Hepatocyte (in vitro differentiated cells): ENCODE results near the gene SERINC2.

Source experiments
- EZH2phosphoT487 ChIP-seq: fragments of 200-600 bp; sonication (generic); IDR thresholded peaks from one replicate; pipeline ENCODE4 v1.6.1; 2018; ENCODE audit warnings: antibody characterized with exemption, mild to moderate bottlenecking, low read depth, moderate library complexity; ENCODE audit not compliant: unreplicated experiment, severe bottlenecking
- TF ChIP-seq, protein P1 (sequence below): fragments of 200-600 bp; sonication (generic); IDR thresholded peaks from 2 replicates; pipeline ENCODE4 v1.5.1; 2016; ENCODE audit warnings: antibody characterized with exemption, mild to moderate bottlenecking; ENCODE audit not compliant: poor library complexity

DNA sequence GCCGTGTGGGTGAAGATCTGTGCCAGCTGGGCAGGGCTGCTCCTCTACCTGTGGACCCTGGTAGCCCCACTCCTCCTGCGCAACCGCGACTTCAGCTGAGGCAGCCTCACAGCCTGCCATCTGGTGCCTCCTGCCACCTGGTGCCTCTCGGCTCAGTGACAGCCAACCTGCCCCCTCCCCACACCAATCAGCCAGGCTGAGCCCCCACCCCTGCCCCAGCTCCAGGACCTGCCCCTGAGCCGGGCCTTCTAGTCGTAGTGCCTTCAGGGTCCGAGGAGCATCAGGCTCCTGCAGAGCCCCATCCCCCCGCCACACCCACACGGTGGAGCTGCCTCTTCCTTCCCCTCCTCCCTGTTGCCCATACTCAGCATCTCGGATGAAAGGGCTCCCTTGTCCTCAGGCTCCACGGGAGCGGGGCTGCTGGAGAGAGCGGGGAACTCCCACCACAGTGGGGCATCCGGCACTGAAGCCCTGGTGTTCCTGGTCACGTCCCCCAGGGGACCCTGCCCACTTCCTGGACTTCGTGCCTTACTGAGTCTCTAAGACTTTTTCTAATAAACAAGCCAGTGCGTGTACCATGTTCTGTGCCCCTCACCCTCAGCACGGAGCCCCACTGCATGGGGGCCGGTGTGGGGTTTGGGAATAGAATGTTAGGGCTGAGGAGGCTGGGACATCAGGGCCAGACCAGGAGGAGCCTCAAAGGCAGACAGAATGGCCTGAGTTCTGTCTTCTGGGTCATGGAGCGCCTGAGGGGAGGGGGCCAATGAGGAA is 21.3 kb downstream of the SERINC2 start:
- TF ChIP-seq, protein P1, sequence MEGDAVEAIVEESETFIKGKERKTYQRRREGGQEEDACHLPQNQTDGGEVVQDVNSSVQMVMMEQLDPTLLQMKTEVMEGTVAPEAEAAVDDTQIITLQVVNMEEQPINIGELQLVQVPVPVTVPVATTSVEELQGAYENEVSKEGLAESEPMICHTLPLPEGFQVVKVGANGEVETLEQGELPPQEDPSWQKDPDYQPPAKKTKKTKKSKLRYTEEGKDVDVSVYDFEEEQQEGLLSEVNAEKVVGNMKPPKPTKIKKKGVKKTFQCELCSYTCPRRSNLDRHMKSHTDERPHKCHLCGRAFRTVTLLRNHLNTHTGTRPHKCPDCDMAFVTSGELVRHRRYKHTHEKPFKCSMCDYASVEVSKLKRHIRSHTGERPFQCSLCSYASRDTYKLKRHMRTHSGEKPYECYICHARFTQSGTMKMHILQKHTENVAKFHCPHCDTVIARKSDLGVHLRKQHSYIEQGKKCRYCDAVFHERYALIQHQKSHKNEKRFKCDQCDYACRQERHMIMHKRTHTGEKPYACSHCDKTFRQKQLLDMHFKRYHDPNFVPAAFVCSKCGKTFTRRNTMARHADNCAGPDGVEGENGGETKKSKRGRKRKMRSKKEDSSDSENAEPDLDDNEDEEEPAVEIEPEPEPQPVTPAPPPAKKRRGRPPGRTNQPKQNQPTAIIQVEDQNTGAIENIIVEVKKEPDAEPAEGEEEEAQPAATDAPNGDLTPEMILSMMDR: no peak
- TF ChIP-seq EZH2phosphoT487: no peak
